PFSK-1 (cell line): ENCODE data around the gene CDAN1.

Experiments
- FOXP2 ChIP-seq: optimal IDR thresholded peaks from 2 replicates; pipeline ENCODE3; 2011; ENCODE audit warnings: borderline replicate concordance, control low read depth, inconsistent platforms; ENCODE audit not compliant: insufficient read depth; ENCODE audit errors: extremely low read length, extremely low read depth
- POLR2AphosphoS5 ChIP-seq: IDR thresholded peaks from 2 replicates; pipeline ENCODE4 v1.6.1; 2012; ENCODE audit warnings: low read depth, mild to moderate bottlenecking, control low read depth, low read length, moderate library complexity
- SIN3A ChIP-seq: IDR thresholded peaks from 2 replicates; pipeline ENCODE4 v1.6.1; 2012; ENCODE audit warnings: mild to moderate bottlenecking, low read length, moderate library complexity, borderline replicate concordance; ENCODE audit not compliant: insufficient read depth
- TAF1 ChIP-seq: IDR thresholded peaks from 2 replicates; pipeline ENCODE4 v1.6.1; 2012; ENCODE audit warnings: low read length, control low read depth, borderline replicate concordance; ENCODE audit not compliant: insufficient read depth
- TF ChIP-seq, protein P1 (sequence below), 2 experiments: IDR thresholded peaks; 2 replicates each; pipeline versions ENCODE4 v1.6.1 to v1.8.0; 2011 to 2012; ENCODE audit warnings: low read depth in 2 of 2, low read length in 2 of 2, control low read depth in 1 of 2, inconsistent platforms in 1 of 2, mild to moderate bottlenecking in 1 of 2, moderate library complexity in 1 of 2; ENCODE audit not compliant: insufficient read depth in 1 of 2

DNA sequence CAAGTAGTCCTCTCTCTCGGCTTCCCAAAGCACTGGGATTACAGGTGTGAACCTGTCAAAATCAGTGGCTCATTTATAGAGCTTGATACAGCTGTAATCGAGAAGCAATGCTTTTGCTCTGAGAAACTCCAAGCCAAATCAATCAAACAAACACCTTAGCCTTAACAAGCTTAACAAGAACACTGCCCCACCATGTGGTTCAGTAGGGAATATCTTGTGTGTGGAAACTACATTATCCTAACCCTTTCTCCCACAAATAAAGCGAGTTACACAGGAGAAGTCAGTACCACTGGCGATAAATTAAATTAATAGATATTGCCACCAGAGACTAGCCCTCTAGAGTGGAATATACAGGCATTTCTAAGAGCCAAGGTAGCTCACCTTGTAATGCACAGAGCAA, 13.9 kb downstream of the CDAN1 start:
- TF ChIP-seq FOXP2 (no peak), POLR2AphosphoS5 (no peak), SIN3A (no peak), TAF1 (no peak)
- TF ChIP-seq, protein P1, sequence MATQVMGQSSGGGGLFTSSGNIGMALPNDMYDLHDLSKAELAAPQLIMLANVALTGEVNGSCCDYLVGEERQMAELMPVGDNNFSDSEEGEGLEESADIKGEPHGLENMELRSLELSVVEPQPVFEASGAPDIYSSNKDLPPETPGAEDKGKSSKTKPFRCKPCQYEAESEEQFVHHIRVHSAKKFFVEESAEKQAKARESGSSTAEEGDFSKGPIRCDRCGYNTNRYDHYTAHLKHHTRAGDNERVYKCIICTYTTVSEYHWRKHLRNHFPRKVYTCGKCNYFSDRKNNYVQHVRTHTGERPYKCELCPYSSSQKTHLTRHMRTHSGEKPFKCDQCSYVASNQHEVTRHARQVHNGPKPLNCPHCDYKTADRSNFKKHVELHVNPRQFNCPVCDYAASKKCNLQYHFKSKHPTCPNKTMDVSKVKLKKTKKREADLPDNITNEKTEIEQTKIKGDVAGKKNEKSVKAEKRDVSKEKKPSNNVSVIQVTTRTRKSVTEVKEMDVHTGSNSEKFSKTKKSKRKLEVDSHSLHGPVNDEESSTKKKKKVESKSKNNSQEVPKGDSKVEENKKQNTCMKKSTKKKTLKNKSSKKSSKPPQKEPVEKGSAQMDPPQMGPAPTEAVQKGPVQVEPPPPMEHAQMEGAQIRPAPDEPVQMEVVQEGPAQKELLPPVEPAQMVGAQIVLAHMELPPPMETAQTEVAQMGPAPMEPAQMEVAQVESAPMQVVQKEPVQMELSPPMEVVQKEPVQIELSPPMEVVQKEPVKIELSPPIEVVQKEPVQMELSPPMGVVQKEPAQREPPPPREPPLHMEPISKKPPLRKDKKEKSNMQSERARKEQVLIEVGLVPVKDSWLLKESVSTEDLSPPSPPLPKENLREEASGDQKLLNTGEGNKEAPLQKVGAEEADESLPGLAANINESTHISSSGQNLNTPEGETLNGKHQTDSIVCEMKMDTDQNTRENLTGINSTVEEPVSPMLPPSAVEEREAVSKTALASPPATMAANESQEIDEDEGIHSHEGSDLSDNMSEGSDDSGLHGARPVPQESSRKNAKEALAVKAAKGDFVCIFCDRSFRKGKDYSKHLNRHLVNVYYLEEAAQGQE (IDR thresholded peaks at IDR 0.05; ENCODE audit: insufficient read depth in 1 of 2, low read depth in 2 of 2, low read length in 2 of 2), result no peak
